OCI-LY3 (cell line): ENCODE data around the gene GLT1D1.

Experiments
- H2AFZ ChIP-seq: fragments of 200-600, 300-600 bp; shearing (Covaris generic); 2 replicates; pipeline ENCODE4 v1.6.0; 2014; ENCODE audit warnings: antibody characterized with exemption, low read depth, low read length
- H3K27ac ChIP-seq: fragments of 200-600, 300-600 bp; sonication (generic); 2 replicates; pipeline ENCODE4 v1.5.1; 2014; ENCODE audit warnings: mild to moderate bottlenecking, low read length, moderate library complexity, mixed read lengths
- H3K27me3 ChIP-seq: fragments of 200-600, 300-600 bp; sonication (generic); 2 replicates; pipeline ENCODE4 v1.6.1; 2014; ENCODE audit warnings: low read depth, low read length, mixed read lengths
- H3K36me3 ChIP-seq: fragments of 200-600, 300-600 bp; sonication (generic); replicated peaks from 2 replicates; pipeline ENCODE3; 2014; ENCODE audit warnings: low read depth, low read length, mixed read lengths
- H3K4me1 ChIP-seq: fragments of 300-600, 200-600 bp; sonication (generic); 2 replicates; pipeline ENCODE4 v1.6.1; 2014; ENCODE audit warnings: low read length, mixed read lengths
- H3K4me2 ChIP-seq: fragments of 200-600, 300-600 bp; sonication (generic); 2 replicates; pipeline ENCODE4 v1.6.1; 2014; ENCODE audit warnings: low read length, mixed read lengths
- H3K4me3 ChIP-seq: fragments of 300-600, 200-600 bp; sonication (generic); 2 replicates; pipeline ENCODE4 v1.5.1; 2014; ENCODE audit warnings: antibody characterized with exemption, mild to moderate bottlenecking, low read length, moderate library complexity
- H3K79me2 ChIP-seq: fragments of 300-600, 200-600 bp; shearing (Covaris generic); 2 replicates; pipeline ENCODE4 v1.6.1; 2014; ENCODE audit warnings: mild to moderate bottlenecking, low read length, mixed read lengths
- H3K9ac ChIP-seq: fragments of 300-600, 200-600 bp; shearing (Covaris generic); 2 replicates; pipeline ENCODE4 v1.6.0; 2014; ENCODE audit warnings: mild to moderate bottlenecking, low read length, moderate library complexity
- H3K9me3 ChIP-seq: fragments of 200-600, 300-600 bp; shearing (Covaris generic); 2 replicates; pipeline ENCODE4 v1.6.1; 2014; ENCODE audit warnings: low read length, mixed read lengths; ENCODE audit not compliant: insufficient read depth
- H4K20me1 ChIP-seq: fragments of 200-600, 300-600 bp; sonication (generic); 2 replicates; pipeline ENCODE4 v1.6.1; 2016; ENCODE audit warnings: low read length, mixed read lengths; ENCODE audit not compliant: insufficient read depth
- EZH2phosphoT487 ChIP-seq: fragments of 200-600 bp; shearing (Covaris generic); IDR thresholded peaks from 2 replicates; pipeline ENCODE4 v1.6.1; 2018; ENCODE audit warnings: antibody characterized with exemption, mixed run types, low read depth
- TF ChIP-seq, protein P1 (sequence below): fragments of 200-600, 300-600 bp; sonication (generic); IDR thresholded peaks from 2 replicates; pipeline ENCODE4 v1.5.1; 2014; ENCODE audit warnings: antibody characterized with exemption, low read length, low read depth

The GLT1D1 gene

GRCh38 chr12:128973883-128974681 is 120.8 kb downstream of the GLT1D1 start:
- Histone ChIP-seq H3K4me2 (no peak overlapping the region), H3K9ac (no peak overlapping the region), H3K79me2 (no peaks in the 10 kb centered on the region), H3K27me3 (peaks cover 14% of the 10 kb centered on the region; the same call in 1 of the 2 replicates), H3K27ac (no peak overlapping the region), H4K20me1 (no peaks in the 10 kb centered on the region), H3K36me3 (no peaks in the 10 kb centered on the region), H3K4me3 (no peak overlapping the region), H3K9me3 (no peaks in the 10 kb centered on the region), H2AFZ (no peak overlapping the region), H3K4me1 (peaks cover 7% of the 10 kb centered on the region; the same call in 1 of the 2 replicates)
- TF ChIP-seq, protein P1, sequence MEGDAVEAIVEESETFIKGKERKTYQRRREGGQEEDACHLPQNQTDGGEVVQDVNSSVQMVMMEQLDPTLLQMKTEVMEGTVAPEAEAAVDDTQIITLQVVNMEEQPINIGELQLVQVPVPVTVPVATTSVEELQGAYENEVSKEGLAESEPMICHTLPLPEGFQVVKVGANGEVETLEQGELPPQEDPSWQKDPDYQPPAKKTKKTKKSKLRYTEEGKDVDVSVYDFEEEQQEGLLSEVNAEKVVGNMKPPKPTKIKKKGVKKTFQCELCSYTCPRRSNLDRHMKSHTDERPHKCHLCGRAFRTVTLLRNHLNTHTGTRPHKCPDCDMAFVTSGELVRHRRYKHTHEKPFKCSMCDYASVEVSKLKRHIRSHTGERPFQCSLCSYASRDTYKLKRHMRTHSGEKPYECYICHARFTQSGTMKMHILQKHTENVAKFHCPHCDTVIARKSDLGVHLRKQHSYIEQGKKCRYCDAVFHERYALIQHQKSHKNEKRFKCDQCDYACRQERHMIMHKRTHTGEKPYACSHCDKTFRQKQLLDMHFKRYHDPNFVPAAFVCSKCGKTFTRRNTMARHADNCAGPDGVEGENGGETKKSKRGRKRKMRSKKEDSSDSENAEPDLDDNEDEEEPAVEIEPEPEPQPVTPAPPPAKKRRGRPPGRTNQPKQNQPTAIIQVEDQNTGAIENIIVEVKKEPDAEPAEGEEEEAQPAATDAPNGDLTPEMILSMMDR: no peak
- no peak for TF ChIP-seq EZH2phosphoT487

- no peaks in the 10 kb centered on the region for H3K36me3 ChIP-seq
These were observed 121.6 kb downstream of the GLT1D1 start for GRCh38 chr12:128974881-128975280.

GRCh38 chr12:128976120-128976738 is 123.0 kb downstream of the GLT1D1 start:
- Histone ChIP-seq H3K4me1 (no peaks in the 10 kb centered on the region), H3K27me3 (peaks cover 12% of the 10 kb centered on the region; the same call in 1 of the 2 replicates), H3K9ac (no peak overlapping the region), H3K79me2 (no peaks in the 10 kb centered on the region), H3K27ac (no peak overlapping the region), H4K20me1 (no peaks in the 10 kb centered on the region), H2AFZ (no peak overlapping the region), H3K36me3 (no peaks in the 10 kb centered on the region), H3K4me2 (no peak overlapping the region), H3K4me3 (no peak overlapping the region), H3K9me3 (no peaks in the 10 kb centered on the region)
- no peak for TF ChIP-seq EZH2phosphoT487
- TF ChIP-seq, protein P1: 0 out of 2 replicates have a peak, but pooled peaks have one; percentile 16

More at GRCh38 chr12:128974881-128975280, 121.6 kb downstream of the GLT1D1 start:
- Histone ChIP-seq H2AFZ (no peak overlapping the region), H3K9me3 (no peaks in the 10 kb centered on the region), H3K4me2 (no peak overlapping the region), H3K79me2 (no peaks in the 10 kb centered on the region), H4K20me1 (no peaks in the 10 kb centered on the region), H3K27me3 (peaks cover 12% of the 10 kb centered on the region; the same call in 1 of the 2 replicates), H3K9ac (no peak overlapping the region), H3K4me1 (peaks cover under 1% of the 10 kb centered on the region; the same call in 1 of the 2 replicates), H3K4me3 (no peak overlapping the region), H3K27ac (no peak overlapping the region)
- no peak for TF ChIP-seq EZH2phosphoT487
- TF ChIP-seq, protein P1: no peak

GRCh38 chr12:128977441-128977840 is 124.2 kb downstream of the GLT1D1 start:
- Histone ChIP-seq H2AFZ (no peak overlapping the region), H3K4me3 (no peak overlapping the region), H3K9ac (no peak overlapping the region), H3K36me3 (no peaks in the 10 kb centered on the region), H3K27ac (no peak overlapping the region), H3K4me1 (no peaks in the 10 kb centered on the region), H3K27me3 (peaks cover 11% of the 10 kb centered on the region; the same call in 1 of the 2 replicates), H3K4me2 (no peak overlapping the region), H4K20me1 (no peaks in the 10 kb centered on the region), H3K79me2 (no peaks in the 10 kb centered on the region), H3K9me3 (no peaks in the 10 kb centered on the region)
- TF ChIP-seq EZH2phosphoT487: no peak
- TF ChIP-seq, protein P1: no peak
